Left kidney (tissue), 2 donors: ENCODE data around the gene PDE3A. TPM values are rescaled to one million over a fixed set of nuclear protein-coding genes. Genes with fewer than 3 reads are reported as not detected.

Experiments
- DNase-seq: peaks from one replicate; pipeline ENCODE4 v3.0.0-alpha.2; 2013
- polyA plus RNA-seq: library from polyadenylated mRNA; unstranded; fragments of 120-200 nt; gene quantifications from one replicate; pipeline ENCODE4 v1.2.1, GENCODE V29; 2013; ENCODE audit not compliant: insufficient read length

The PDE3A gene
- polyA plus RNA-seq, 1 donor = 26.8 TPM

DNA sequence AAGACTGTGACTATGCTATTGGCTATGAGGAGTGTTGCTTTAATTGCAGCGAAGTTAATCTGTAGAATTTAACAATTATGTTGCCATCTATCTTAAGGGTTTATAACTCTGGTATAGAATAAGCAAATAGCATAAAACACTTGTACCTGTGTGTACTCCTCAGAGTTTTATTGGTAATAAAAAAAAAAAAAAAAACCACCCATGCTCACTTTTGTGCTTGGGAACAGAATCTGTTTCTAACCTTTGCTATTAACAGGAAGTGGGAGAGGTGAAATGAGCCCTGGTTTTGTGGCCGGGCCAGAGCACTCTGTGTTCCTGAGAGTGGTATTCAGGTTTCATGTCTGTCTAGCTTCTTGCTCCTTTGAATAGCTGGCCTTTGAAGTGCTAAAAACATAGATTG is 53.1 kb downstream of the PDE3A start:
- no peak for DNase-seq

DNA sequence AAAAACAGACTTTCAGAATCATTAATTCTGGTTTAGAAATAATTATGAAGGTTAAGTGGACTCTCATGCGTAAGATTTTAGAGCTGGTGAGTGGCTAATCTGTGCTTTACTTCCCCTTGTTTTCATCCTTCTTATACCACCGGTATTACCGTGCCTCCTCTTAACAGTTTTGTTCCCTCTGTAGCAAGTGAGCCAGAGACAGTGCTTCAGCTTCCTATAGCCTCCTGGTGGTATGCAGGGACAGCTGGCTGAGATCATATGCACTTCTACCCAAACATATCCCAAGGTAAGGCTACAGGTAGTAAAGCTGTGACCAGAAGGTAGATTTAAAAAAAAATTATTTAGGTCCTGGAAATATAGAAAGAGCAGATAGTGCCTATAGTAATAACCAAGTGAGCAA is 55.2 kb downstream of the PDE3A start:
- DNase-seq = no peak

DNA sequence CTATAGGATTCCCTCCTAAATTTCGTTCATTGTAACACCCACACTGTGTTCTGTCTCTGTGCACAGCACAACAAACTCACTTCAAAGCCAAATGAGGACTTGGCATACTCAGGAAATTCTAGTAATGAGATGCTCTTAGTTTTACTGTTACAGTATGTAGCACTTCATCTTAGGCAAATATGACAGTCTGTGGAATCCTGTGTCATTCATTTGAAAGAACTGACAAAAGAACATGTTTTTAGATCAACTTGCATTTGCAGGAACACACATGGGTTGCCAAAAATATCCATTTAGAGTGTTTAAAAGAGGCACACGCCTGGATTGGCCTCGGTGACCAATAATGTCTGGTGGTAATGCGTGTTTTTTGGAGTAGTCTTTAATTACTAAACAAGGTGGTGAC is 56.5 kb downstream of the PDE3A start:
- DNase-seq = no peak

DNA sequence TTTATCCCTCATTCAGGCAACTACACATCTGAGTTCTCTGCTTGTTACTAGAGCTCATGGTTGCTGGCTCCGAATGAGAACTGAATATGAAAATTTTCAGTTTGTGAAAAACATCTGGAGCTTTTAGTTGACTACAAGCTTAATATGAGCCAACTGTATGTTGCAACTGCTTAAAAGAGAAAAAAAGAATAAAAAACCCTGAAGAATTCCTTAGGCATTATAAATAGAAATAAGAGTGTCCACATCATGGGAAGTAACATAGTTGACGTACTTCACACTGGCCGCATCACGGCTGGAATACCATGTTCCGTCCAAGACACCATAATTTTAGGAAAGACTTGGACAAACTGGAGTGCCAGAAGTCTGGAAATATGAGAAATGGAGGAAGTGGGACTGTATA is 57.9 kb downstream of the PDE3A start:
- DNase-seq = no peak

DNA sequence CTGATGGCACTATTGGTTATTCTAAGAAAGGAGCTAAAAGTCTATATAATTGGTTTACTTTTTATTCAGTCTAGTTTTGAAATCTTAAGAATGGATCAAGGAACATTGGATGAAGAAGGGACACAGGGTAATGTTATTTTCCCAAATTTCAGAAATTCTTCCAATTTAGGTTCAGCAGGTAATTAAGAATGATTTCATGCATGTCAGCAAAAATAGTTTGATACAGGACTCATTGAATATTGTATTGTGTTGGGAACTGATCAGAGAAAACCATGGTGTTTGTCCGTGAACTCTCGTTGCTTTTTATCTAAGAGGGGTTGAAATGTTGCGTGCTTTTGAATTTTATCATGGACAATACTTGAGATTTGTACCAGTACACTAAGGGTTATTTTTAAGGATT is 58.6 kb downstream of the PDE3A start:
- DNase-seq = no peak

DNA sequence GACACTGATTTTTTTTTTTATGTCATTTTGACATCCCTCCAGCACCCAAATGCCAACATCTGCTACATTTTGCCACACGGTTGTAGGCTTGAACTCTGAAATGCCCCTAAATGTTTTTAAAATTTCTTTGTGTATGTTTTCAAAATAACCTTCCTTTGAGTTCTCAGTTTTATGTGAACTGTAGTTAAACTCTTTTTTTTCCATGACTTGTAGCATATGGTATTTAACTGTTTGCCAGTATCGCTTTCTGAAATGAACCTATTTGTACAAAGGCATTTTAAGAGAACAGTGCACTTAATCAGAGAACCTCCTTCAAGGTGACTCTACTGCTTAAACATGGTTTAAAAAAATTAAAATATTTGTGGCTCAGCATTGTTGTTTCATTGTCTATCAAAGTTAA is 61.5 kb downstream of the PDE3A start:
- DNase-seq = no peak

DNA sequence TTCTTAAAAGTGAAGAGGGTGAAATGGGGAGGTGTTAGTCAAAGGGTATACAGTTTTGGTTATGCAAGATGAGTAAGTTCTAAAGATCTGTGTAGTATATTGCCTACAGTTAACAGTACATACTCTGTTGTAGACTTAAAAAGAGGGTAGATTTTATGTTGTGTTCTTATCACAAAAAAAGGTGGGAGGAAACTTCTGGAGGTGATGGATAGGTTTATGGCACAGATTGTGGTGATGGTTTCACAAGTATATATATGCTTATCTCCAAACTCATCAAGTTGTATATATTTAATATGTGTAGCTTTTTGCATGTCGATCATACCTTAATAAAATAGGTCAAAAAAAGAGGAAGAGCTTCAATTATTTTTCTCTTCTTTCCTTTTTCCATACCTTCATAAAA is 64.0 kb downstream of the PDE3A start:
- no peak for DNase-seq

DNA sequence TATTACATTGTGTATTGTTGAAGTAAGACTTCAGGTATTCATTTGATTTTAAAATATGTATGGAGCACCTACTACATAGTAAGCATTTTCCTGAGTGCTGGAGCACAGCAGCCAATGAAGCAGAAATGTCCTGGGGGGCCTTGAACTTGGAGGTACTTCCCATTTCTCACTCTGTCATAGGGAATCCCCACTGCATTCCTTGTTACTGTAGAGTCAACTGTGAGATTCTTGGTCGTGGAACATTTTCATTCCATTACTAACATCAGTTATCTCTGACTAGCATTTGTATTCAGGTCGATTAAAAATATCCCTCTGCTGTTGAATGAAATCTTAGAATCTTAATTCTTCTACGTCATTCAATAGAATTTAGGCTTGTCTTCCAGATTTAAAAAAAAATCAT is 66.7 kb downstream of the PDE3A start:
- DNase-seq = no peak

DNA sequence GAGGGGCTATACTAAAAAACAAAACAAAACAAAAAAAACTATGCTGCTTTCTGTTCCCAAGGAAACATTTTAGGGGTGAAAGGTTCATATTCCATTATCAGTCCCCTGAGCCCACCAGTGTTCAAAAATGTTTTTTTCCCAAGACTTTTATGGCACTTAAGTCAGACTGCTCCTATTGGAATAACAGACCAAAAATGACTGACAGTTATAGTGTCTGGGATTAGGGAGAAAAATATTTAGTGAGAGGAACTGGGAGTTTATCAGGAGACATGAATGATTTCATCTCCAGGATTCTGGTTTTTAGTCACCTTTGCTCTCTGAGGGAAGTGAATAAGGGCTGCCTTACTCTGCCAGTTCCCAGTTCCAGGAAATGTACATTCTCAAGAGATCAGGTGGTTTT is 68.0 kb downstream of the PDE3A start:
- no peak for DNase-seq

DNA sequence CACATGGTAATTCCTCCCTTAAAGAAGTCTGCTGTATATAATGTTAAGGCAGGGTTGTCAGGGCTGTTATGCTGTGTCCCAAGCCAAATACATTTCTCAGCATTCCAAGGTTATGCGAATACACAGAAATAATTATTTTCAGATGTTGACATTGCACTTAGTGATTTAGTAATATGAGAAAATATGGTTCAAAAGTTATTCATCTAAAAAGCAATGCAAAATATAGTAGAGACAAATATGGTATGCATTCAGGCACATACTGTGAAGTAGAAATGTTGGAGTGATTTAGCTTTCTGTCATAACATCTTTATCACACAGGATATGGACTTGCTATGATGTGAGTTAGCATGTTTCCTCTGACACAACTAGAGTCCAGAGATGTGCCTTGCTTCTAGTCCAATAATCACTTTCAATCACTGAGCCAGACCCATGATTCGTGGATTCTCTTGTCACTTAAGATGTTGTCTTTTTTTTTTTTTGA is 70.0 kb downstream of the PDE3A start:
- DNase-seq = no peak

DNA sequence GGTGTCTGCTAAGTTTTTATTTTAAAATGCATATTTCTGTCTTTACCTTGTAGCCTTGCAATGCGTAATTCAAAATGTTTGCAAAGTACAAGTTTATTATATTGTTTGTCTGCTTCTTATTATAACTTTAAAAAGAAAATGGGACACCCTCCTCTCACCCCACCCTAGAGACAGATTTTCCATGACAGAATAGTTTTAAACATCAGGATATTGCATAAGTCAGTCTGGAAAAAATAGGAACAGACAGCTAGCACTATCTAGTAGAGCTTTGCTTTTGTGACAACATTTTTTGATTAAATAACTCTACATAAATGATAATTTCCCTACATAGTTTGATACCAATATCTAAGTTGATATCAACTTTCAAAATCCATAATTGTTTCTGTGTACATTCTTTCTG is 71.3 kb downstream of the PDE3A start:
- DNase-seq = no peak

DNA sequence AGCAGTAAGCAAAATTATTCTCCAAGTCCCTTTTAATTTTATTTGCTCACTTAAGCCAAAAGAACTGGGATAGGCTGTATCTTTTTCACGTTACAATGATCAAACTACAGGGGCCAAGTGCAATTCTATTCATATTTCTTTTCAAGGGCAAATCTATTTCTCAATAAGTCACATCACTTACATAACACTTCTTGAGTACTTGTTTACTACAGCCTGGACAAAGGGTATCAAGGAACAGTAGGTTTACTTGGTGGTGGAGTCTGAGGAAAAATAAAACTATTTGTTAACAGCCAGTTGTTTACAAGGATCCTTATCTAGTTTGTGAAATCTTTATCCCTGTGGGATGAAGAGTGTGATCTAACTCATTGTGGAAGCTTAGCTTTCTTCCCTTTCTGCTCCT is 72.1 kb downstream of the PDE3A start:
- DNase-seq = no peak

DNA sequence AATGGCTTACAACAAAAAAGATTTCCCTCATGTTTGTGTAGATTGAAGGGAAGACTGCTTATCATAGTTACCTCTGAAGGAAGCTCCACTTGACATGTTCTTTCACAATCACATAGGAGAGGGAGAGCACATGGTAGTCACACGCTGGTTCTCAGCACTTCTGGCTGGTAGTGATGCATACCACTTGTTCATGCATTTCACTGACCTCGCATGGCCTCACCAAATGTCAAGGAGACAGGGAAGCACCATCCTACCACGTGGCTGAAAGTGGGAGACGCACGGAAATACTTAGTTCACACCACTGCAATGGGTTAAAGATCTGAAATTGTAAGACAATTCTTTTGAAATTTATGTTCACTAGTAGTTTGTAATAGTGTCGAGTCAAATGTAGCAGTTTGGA is 74.0 kb downstream of the PDE3A start:
- no peak for DNase-seq

DNA sequence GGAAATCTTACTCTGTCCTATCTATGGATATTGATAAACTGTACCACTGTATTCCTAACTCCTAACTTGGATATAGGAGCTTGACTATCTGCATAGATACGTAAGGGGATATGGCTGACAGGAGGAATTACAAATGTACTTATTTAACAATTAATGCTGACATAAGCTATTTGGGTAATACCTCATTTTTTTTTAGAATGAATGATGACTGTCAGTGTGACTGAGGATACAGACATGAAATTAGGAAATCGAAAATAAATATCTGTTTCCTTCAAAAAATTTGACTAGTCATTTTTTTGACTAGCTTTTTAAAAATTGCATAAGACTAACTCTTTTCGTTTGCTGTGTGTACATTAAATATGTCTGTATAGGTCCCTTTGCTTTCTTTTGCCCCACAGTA is 74.9 kb downstream of the PDE3A start:
- no peak for DNase-seq

DNA sequence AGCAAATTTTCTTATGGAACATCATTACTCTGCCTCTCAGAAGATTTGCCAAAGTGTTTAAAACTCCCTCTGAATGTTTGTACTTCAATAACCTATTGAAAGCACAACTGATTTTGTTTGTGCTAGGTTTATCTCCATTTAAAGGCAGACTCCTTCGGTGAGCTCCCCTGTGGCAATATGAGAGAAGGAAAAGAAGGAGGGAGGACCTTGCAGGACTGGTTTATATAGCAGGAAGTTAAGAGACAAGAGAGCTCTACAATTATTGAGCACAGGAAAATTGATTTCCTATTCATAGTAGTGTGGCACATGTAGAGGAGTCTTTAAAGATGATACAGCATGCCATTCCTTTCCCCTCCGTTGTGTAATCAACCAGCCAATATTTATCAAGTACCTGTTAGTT is 75.5 kb downstream of the PDE3A start:
- DNase-seq = no peak

DNA sequence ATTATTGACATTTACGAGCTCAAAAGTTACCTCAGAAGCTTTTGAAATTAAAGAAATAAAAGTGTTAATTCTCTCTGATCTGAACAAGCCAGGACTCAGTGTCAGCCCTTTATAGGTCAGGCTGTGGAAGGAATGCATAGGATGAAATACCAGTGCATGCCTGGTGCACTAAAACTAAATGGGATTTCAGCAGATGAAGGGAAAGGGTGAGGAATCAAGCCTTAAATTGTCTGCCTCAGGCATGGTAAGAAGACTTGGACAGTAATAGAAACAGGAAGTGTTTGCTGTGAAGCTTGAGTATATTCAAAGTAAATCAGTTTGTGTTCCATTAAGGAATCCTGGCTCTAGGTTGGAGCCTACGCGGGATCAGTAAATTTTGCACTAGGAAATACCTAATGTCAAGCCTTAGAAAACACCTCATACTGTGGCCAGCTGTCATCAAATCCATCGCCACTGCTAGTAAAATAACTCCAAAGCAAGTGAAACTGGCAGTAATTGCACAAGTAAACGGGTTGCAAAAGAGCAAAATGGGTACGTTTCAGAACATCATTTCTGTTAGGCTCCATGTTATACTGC is 76.3 kb downstream of the PDE3A start:
- no peak for DNase-seq

DNA sequence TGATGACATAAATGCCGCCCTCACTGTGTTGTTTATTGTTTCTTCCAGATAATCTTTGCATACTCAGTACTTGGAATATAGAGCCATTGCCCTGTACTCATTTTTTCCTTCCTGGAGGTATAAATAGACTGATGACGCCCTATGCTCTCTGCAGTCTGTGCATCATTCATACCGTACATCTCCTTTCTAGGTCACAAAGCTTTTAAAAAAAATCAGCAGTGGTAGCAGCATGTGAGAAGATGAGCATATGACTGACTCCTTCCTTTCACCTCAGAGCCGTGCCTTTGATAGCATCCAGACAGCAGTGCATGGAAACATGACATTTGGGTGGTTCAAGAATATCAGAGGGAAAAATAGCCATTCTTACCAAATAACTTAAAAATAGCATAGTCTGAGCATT is 77.3 kb downstream of the PDE3A start:
- DNase-seq = no peak

DNA sequence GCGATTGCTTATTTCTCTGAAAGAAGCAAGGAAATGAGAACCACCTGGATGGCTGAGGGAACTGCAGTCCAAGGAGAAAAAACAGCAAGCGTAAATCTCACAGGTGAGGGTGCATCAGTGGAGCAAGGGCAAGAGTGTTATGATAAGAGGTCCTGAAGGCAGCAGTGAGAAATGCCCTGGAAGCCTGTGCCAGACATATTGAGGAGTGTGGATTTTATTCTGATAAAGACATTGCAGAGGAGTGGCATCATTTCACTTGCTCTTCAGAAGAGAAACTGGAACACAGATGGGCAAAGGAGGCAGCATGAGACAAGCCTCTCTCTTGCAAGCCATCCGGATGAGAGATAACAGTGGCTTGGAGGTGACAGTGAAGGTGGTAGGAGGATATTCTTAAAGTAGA is 78.5 kb downstream of the PDE3A start:
- no peak for DNase-seq

DNA sequence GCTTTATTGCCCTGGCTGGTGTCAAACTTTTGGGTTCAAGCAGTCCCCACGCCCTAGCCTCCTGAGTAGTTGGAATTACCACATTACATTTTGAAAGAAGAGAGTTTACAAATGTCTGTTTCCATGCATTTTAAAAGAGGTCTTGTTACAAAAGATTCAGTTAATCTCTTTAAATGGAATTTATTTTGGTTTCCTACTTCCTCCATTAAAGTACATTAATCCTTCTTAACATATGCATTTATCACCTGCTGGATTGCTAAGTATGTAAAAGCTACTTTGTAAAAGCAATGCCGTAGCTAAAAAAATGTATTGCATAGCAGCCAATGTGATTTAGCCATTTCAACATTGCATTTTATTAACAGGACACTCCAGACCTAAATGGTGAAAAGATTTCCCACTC is 80.4 kb downstream of the PDE3A start:
- no peak for DNase-seq

DNA sequence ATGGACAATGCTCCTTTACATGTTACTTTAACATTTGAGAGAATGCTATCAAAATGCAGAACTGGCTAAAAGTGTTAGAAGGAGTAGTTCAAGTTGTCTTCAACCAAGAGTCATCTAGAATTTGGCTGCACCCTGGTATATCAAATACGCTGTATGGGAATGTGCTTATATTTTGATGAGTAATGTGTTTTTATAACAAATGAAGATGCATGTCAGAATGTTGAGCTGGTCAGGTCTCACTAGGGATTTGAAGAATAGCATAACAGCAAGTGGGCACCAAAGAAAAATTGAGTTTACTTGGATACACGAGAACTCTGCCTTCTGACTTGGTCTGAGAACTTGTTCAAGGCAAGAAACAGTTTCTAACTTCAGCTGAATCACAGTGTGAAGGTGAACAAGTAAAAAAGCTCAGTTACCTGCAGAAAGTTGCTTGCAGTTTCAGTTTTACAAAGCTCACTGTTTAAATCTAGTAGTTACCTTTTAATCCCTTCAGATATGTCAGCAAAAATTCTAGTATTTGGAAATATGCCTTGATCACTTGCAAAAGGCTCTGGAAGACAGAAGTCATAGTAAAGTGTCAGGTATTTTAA is 82.3 kb downstream of the PDE3A start:
- DNase-seq = no peak

DNA sequence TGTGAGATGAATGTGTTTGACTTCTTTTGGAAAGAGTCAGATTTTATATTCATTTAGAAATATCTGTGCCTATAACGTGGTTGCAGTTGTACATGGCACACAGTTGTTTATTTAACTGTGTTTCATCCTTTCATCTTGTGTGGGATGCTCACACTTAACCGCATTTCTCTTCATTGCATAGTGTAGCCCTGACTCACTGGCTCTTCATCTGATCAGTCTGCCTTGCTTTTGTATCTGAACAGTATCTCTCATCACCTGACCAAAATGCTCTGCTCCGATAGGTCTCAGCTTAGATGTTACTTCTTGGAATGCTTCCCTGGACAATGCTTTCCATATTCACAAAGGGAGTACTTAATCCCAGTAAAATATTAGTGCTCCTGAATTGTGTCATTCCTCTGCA is 83.4 kb downstream of the PDE3A start:
- no peak for DNase-seq

DNA sequence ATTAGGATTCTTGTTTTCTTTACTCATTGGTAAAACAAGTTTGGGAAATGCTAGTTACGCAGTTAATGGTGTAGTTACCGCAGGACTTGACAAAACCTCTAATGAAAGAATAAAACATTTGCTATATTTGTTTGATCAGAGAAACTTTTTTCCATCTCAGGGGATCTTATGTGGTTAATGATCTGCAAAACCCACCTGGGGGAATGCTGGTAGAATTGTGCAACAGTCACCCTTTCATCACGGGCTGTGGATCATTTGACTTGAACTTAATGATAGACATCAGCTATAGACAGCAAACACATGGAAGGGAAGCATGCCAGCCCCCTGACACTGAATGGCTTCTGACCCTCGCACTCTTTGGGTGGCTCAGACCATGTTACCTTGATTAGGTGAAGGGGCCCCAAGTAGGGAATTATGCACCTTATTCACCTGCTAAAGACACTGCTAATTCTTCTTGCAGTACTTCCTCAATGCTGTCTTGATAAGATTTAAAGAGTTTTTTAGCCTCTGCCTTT is 84.2 kb downstream of the PDE3A start:
- no peak for DNase-seq

DNA sequence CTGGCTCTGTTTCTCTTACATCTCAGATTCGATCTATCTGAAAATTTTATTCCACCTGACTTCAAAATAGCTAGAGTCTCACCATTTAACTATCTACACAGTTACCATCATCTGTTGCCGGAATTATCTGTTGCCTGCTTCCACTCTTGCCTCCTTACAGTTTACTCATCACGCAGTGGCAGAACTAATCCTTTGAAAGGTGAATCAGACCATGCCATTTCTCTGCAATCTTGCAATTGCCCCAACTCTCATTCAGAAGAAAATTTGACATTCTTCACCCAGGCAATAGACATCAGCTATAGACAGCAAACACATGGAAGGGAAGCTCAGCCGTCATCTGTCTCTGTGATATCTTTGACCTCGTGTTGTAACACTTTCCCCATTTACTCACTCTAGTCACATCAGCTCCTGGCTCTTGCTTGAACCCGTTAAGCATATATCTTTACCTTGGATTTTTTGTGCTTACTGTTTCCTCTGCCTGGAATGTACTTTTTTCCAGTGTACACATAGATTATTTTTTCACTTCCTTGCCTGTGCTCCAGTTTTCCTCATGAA is 85.5 kb downstream of the PDE3A start:
- DNase-seq = no peak
